ENCODE measurements around the gene KRIT1. TPM values are rescaled to one million over a fixed set of nuclear protein-coding genes. Genes with fewer than 3 reads are reported as not detected.

The KRIT1 gene
- polyA plus RNA-seq (ENCODE audit: low read depth in 6 of 6): 10 to 100 TPM; 14.5 to 23.8 (median 19.6) TPM

DNA sequence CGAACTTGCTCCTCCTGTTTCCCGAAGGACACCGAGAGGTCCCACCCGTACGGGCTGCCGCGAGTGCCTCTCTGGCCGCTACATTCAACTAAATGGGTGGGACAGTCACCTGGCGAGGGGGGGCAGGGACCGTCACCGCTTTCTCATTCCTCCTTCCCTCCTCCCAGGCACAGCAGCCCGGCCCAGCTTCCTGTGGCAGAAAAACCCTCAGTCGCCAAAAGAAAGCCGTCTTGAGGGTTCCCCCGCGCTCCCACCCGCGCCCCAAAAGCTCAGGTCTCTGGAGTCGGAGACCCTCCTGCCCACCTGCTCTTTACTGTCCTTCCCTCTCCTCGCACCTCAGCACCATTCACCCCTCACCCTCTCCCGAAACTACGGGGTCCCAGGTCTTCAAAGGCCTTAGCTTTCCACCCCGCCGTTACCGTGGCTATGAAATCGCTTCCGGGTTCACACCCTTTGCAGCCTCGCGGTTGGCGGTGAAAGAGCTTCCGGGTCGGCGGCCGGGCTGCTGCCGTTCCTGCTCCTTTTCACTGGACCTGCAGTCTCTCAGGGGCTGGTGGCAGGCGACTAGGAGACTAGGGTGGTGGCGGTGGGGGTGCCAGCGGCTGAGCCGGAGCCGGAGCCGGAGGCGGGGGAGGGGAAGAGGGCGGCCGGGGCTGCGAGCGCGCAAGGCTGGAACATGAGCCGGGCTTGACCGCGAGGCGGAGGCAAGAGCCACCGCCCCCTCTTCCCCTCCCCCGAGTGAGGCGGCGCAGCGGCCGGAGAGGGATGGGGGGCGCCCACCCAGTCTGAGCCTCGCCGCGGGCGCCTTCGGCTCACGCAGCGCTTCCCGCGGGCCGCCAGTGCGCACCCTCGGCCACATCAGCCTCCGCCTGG is at the start of gene KRIT1, which contains the start of gene ANKIB1:
KRIT1 (minus strand) TSS at position 428 of the 873 bp plus-strand sequence. CDS start 3,779 bp downstream, outside the sequence.
ANKIB1 (plus strand) TSS at position 488 of the 873 bp plus-strand sequence. CDS start 49,005 bp downstream, outside the sequence.
- DNase-seq: peak; percentile 85
- peak; percentile 85 to 86 for ATAC-seq (ENCODE audit: low read depth in 2 of 2)
- H3K27me3 Mint-ChIP-seq: no peaks in the 10 kb centered on the region
- H3K9me3 Mint-ChIP-seq: no peaks in the 10 kb centered on the region
- H3K27ac Mint-ChIP-seq: peak within 1 kb of the TSS; percentile 99 to 100 (median 99)
- H3K36me3 Mint-ChIP-seq: peaks cover 0 to 4% of the 10 kb centered on the region in 2 donors
- H3K4me1 Mint-ChIP-seq: peaks cover 35 to 48% (median 37%) of the 10 kb centered on the region in 3 donors
- peak within 1 kb of the TSS; percentile 94 to 99 (median 96) for H3K4me3 Mint-ChIP-seq

DNA sequence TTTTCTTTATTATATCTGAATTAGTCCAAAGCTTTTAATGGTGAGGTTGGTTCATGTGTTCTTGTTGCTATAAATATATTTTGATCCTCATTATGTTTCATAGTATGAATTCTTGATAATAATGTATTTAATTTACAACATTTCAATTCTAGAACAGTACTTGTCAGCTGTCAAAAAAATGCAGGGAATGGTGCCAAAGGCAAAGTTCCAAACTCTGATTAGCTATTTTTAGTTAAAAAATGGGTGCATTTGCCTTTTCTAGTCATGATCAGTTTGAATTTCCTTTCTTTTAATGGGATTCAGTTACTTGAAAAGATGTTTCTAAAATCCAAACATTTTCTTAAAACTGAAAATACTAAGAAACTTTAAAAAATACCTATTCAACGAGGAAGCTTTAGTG is 49.7 kb upstream of the KRIT1 start:
- Mint-ChIP-seq H3K4me3 (no peak overlapping the region), H3K36me3 (peaks cover 18 to 22% of the 10 kb centered on the region in 2 donors), H3K4me1 (peaks cover 19 to 25% (median 22%) of the 10 kb centered on the region in 3 donors), H3K9me3 (no peaks in the 10 kb centered on the region), H3K27ac (peak overlapping the region in 1 of 6 donors; percentile 30), H3K27me3 (no peaks in the 10 kb centered on the region)
- ATAC-seq (ENCODE audit: low read depth in 2 of 2): no peak
- DNase-seq: no peak

DNA sequence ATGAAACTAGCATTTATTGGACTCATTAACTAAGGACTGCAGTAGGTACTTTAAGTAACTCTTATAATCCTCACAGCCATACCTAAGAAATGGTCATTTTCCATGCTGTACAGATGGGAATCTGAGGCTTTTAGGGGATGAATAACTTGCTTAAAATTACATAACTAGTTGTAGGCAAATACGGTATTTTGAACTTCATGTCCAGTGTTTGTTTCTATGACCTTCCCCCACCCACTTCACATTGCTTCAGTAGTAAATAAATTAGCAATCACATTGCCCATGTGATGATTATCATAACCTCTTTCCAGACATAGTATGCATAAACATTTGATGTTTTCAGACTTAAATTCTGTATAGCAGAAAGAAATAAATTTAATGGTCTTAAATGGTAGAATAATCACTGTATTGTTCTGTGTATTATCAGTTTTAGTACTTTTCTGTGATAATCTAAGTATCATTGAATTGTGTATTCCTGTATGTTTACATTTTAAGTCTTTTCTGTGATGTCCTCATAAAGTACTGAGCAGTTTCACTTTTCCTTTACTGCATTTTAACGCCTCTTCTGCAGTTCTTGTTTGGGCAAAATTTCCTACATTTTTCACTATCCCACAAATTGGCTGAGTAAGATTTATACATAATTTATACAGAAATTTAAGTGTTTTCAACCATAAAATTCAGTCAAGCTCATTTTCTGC is 48.3 kb upstream of the KRIT1 start:
- Mint-ChIP-seq H3K4me1 (peaks cover 29 to 36% (median 33%) of the 10 kb centered on the region in 3 donors), H3K27me3 (no peaks in the 10 kb centered on the region), H3K27ac (peak overlapping the region in 2 of 6 donors; percentile 52 to 63), H3K9me3 (no peaks in the 10 kb centered on the region), H3K36me3 (peaks cover 17 to 21% of the 10 kb centered on the region in 2 donors), H3K4me3 (no peak overlapping the region)
- DNase-seq (no peak), ATAC-seq (ENCODE audit: low read depth in 2 of 2) (no peak)

DNA sequence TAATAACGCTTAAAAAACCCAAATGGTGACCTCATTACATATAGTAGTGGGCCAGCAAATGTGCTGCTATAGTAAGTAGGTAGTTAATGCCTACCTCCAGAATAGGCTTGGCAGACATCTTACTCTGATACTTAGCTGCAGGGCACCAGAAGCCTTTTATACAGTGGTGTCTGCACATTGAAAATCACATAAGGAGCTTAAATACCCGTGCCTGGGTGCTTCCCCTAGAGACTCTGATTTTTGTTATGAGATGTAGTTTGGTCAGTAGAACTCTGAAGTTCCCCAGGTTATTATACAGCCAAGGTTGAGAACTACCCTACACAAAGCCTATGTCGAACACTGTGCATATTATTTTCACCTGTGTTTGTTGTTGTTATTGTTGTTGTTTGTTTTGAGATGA is 47.3 kb upstream of the KRIT1 start:
- peaks cover 29 to 36% (median 33%) of the 10 kb centered on the region in 3 donors for H3K4me1 Mint-ChIP-seq
- peaks cover 20 to 22% of the 10 kb centered on the region in 2 donors for H3K36me3 Mint-ChIP-seq
- H3K9me3 Mint-ChIP-seq: no peaks in the 10 kb centered on the region
- DNase-seq (no peak), ATAC-seq (ENCODE audit: low read depth in 2 of 2) (no peak)
- H3K27ac Mint-ChIP-seq: peak overlapping the region in 1 of 6 donors; percentile 63
- no peaks in the 10 kb centered on the region for H3K27me3 Mint-ChIP-seq
- no peak overlapping the region for H3K4me3 Mint-ChIP-seq

DNA sequence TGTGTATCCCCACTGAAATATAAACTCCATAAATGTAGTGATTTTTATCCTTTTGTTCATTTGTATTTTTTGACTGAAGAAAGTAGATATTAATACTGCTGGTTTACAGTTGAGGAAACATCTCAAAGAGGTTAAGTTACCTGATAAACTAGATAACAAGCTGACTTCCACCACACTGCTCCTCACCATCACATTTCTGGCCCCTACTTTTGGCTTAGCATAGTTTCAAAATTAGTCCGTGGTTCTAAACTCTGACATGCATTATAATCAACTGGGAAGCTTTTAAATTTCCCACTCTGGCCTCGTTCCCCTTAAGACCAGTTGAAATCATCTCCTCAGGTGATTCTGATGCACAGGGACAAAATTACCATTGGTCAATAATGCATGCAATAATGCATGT is 43.6 kb upstream of the KRIT1 start:
- H3K36me3 Mint-ChIP-seq: peaks cover 0 to 23% of the 10 kb centered on the region in 2 donors
- H3K27me3 Mint-ChIP-seq: no peaks in the 10 kb centered on the region
- H3K4me3 Mint-ChIP-seq: no peak overlapping the region
- no peak overlapping the region for H3K27ac Mint-ChIP-seq
- no peak for DNase-seq
- no peak for ATAC-seq (ENCODE audit: low read depth in 2 of 2)
- H3K9me3 Mint-ChIP-seq: peaks cover 0 to 1% (median 0%) of the 10 kb centered on the region in 7 donors
- peaks cover 37 to 47% (median 46%) of the 10 kb centered on the region in 3 donors for H3K4me1 Mint-ChIP-seq

DNA sequence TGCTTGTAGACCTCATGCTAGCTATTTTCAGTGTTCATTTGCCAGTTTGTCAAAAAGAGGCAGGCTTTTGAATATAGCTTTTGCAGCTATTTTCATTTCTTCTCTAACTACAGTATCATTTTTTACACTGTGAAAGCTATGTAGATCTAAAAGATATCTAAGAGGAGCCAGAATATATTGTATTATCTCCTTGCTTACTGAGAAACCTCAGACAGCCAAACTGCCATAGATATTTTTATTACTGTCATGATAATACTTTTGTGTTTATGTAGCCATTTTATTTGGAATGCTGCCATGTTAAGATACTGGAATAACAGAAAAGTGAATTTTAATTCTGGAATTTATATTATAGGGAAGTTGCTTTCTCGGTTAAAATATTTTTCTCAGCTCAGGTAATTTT is 37.2 kb upstream of the KRIT1 start:
- ATAC-seq (ENCODE audit: low read depth in 2 of 2): no peak
- Mint-ChIP-seq H3K27ac (no peak overlapping the region), H3K9me3 (peaks cover 4 to 16% (median 6%) of the 10 kb centered on the region in 7 donors), H3K36me3 (peaks cover 0 to 19% of the 10 kb centered on the region in 2 donors), H3K4me1 (peaks cover 8 to 14% (median 10%) of the 10 kb centered on the region in 3 donors), H3K27me3 (no peaks in the 10 kb centered on the region), H3K4me3 (no peak overlapping the region)
- no peak for DNase-seq

DNA sequence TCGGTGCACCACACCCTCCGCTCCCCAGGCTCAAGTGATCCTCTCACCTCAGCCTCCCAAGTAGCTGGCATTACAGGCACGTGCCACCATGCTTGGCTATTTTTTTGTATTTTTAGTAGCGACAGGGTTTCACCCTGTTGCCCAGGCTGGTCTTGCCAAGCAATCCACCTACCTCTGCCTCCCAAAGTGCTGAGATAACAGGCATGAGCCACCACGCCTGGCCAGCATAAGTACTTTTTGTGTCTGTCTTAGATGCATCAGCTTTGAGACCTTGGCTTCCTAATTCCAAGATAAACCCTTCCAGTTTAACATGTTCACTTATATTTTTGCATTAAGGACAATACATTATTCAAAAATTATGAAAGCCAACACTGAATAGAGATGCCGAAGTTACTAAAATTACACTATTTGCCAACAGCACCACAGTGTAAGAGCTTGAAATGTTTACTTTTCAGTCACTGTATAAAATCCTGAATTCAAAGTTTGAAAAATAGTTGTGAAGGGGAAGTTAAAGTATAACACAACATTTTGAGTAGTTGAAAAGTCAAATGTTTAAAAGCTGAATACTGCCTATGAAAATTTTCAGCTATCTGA is 36.6 kb upstream of the KRIT1 start:
- DNase-seq (no peak), ATAC-seq (ENCODE audit: low read depth in 2 of 2) (no peak)
- Mint-ChIP-seq H3K4me1 (peaks cover 8 to 10% (median 10%) of the 10 kb centered on the region in 3 donors), H3K27me3 (no peaks in the 10 kb centered on the region), H3K9me3 (peaks cover 4 to 16% (median 6%) of the 10 kb centered on the region in 7 donors), H3K36me3 (peaks cover 0 to 15% of the 10 kb centered on the region in 2 donors), H3K27ac (no peak overlapping the region), H3K4me3 (no peak overlapping the region)

DNA sequence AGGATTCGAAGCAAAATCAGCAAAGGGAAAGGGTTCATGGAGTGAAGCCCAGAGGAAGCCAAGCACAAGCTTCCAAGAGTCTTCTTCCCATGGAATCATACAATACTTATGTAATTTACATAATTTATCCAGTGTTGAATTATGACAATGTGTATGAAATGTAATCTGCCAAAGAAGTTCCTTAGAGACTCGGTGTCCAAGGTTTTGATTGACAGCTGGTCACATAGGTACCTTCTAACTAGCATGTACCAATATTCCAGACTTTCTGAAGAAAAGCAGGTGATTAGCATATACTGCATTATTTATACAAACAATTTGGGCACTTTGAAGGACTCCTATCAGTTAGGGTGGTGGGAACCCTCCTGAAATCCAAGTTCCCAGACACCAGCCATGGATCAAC is 35.3 kb upstream of the KRIT1 start:
- no peak overlapping the region for H3K4me3 Mint-ChIP-seq
- DNase-seq: no peak
- H3K27me3 Mint-ChIP-seq: no peaks in the 10 kb centered on the region
- no peak for ATAC-seq (ENCODE audit: low read depth in 2 of 2)
- H3K4me1 Mint-ChIP-seq: peaks cover 13 to 16% (median 15%) of the 10 kb centered on the region in 3 donors
- no peak overlapping the region for H3K27ac Mint-ChIP-seq
- peaks cover 0 to 19% of the 10 kb centered on the region in 2 donors for H3K36me3 Mint-ChIP-seq
- peaks cover 4 to 16% (median 6%) of the 10 kb centered on the region in 7 donors for H3K9me3 Mint-ChIP-seq

DNA sequence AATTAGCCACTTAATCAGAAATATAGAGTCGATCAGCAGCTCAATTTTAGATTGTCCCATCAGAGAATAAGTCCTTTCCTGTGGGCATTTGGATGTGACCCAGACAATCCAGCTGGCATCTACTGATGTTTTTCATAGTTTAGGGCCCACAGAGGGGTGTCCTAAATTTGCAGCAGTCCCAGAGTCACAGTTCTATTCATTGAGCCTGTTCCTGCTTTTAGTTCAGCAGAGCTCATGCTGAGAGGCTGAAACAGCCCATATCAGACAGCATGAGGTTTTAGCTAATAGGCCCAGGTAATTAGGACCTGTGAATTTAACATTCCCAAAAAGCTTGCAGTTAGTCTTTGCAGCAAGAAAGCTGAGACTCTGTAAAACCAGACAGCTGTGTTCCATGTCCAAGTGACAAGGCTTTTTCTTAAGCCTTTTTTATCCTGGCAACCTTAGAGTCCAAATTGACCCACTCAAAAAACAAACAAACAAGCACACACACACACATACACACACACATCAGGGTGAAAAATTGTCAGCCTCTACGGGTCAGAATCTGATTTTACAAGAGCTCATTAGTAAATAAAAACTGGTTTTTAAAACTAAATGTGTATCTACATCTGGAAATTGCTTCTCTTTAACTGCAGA is 33.8 kb upstream of the KRIT1 start:
- ATAC-seq (ENCODE audit: low read depth in 2 of 2) (no peak), DNase-seq (no peak)
- Mint-ChIP-seq H3K36me3 (peaks cover 0 to 19% of the 10 kb centered on the region in 2 donors), H3K27ac (no peak overlapping the region), H3K4me1 (peaks cover 8 to 13% (median 11%) of the 10 kb centered on the region in 3 donors), H3K9me3 (peaks cover 4 to 16% (median 6%) of the 10 kb centered on the region in 7 donors), H3K27me3 (no peaks in the 10 kb centered on the region), H3K4me3 (no peak overlapping the region)

DNA sequence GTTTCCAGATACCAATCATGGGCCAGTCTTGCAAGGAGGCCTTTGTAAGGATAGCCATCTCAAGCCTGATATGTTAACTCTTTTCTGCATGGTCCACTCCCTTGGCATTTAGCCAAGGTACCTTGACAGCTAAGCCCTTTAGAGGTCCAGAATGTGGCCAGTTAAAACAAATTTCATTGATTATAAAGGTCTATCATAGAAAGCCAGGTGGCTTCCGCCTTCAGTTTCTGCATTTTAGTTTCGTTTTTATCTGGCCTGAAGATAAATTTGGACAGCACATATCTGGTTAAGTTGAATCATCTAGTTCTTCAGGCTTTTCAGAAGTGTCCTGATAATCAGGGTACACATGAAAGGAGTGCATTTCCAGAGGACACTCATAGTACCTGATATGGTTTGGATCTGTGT is 30.7 kb upstream of the KRIT1 start:
- peaks cover 4 to 16% (median 6%) of the 10 kb centered on the region in 7 donors for H3K9me3 Mint-ChIP-seq
- DNase-seq (no peak), ATAC-seq (ENCODE audit: low read depth in 2 of 2) (no peak)
- peaks cover 0 to 23% of the 10 kb centered on the region in 2 donors for H3K36me3 Mint-ChIP-seq
- H3K27ac Mint-ChIP-seq: no peak overlapping the region
- H3K27me3 Mint-ChIP-seq: no peaks in the 10 kb centered on the region
- peaks cover 8 to 15% (median 13%) of the 10 kb centered on the region in 3 donors for H3K4me1 Mint-ChIP-seq
- no peak overlapping the region for H3K4me3 Mint-ChIP-seq

DNA sequence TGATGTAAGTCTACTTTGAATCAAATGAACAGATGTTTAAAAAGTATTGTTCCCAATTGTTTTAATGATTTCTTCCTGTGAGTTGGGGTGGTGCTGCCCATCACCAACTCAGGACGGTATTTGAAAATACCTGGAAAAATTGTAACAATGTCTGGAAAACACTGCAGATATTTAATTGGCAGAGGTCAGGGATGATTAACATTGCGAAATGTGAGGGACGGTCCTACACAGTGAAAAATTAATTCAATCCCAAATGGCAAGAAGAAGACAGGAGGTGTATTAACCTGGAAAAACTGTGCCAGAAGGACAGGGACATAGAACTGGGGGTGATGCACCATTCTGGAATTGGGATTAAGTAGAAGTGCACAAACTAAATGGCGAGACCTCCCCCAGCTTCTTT is 29.6 kb upstream of the KRIT1 start:
- Mint-ChIP-seq H3K9me3 (peaks cover 0 to 9% (median under 1%) of the 10 kb centered on the region in 7 donors), H3K27ac (no peak overlapping the region), H3K36me3 (peaks cover 0 to 17% of the 10 kb centered on the region in 2 donors)

DNA sequence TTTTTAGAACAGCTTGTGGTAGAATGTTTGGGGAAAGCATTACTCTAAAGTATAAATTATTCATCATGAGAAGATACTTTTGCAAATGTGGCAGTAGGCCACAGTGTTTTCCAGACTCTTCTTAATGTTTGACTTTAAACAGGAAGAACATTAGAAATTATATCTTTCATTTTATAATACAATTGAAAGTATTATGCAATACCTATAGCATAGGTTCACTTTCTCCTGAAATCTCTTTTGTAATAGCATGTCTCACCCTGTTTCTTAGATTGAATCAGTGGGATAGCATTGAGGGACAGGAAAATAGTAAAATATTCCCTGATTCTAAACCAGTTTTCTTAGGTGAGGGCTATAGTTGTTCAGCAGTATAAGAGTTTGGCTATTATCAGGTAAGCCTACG is 23.2 kb upstream of the KRIT1 start:
- no peak for ATAC-seq (ENCODE audit: low read depth in 2 of 2)
- H3K36me3 Mint-ChIP-seq: peaks cover 0 to 7% of the 10 kb centered on the region in 2 donors
- H3K27ac Mint-ChIP-seq: no peak overlapping the region
- no peaks in the 10 kb centered on the region for H3K27me3 Mint-ChIP-seq
- H3K4me3 Mint-ChIP-seq: no peak overlapping the region
- H3K4me1 Mint-ChIP-seq: peaks cover 0 to 4% (median 0%) of the 10 kb centered on the region in 3 donors
- DNase-seq: no peak
- H3K9me3 Mint-ChIP-seq: peaks cover 0 to under 1% (median 0%) of the 10 kb centered on the region in 7 donors

More for the DNA sequence above, 29.6 kb upstream of the KRIT1 start:
- no peak for ATAC-seq (ENCODE audit: low read depth in 2 of 2)
- no peak for DNase-seq
- Mint-ChIP-seq H3K27me3 (no peaks in the 10 kb centered on the region), H3K4me3 (no peak overlapping the region), H3K4me1 (peaks cover 8 to 15% (median 13%) of the 10 kb centered on the region in 3 donors)
